ENCODE results near the gene F5.
"Not testable (repeated sequence)": the region's sequence is repeated elsewhere in the genome, so short reads cannot be mapped to it uniquely, and the experiment has no call there.

Gene F5

GRCh38 chr1:169538998-169539871 lies 47.0 kb downstream of the F5 start:
- no peak for DNase-seq (ENCODE audit: low spot score)

GRCh38 chr1:169534653-169535052 lies 51.6 kb downstream of the F5 start:
- DNase-seq (ENCODE audit: low spot score), result no peak

GRCh38 chr1:169533528-169534190 lies 52.6 kb downstream of the F5 start:
- DNase-seq (ENCODE audit: low spot score), result not testable (repeated sequence)

- no peak for DNase-seq (ENCODE audit: low spot score)
Observed at GRCh38 chr1:169530448-169530847, 55.8 kb downstream of the F5 start.

- peak; percentile 52 for DNase-seq (ENCODE audit: low spot score)
Observed at GRCh38 chr1:169529068-169529642, 57.1 kb downstream of the F5 start.

- no peak for DNase-seq (ENCODE audit: low spot score)
Observed at GRCh38 chr1:169528215-169529067, 57.8 kb downstream of the F5 start.

- DNase-seq (ENCODE audit: low spot score), result no peak
Observed at GRCh38 chr1:169527451-169528214, 58.6 kb downstream of the F5 start.

- DNase-seq (ENCODE audit: low spot score), result no peak
Observed at GRCh38 chr1:169527001-169527400, 59.3 kb downstream of the F5 start.

GRCh38 chr1:169526120-169526832 lies 60.0 kb downstream of the F5 start:
- no peak for DNase-seq (ENCODE audit: low spot score)

- no peak for DNase-seq (ENCODE audit: low spot score)
Observed at GRCh38 chr1:169525391-169525790, 60.9 kb downstream of the F5 start.

GRCh38 chr1:169523904-169524303 lies 62.4 kb downstream of the F5 start:
- DNase-seq (ENCODE audit: low spot score), result no peak

- no peak for DNase-seq (ENCODE audit: low spot score)
Observed at GRCh38 chr1:169521226-169521625, 65.1 kb downstream of the F5 start.

GRCh38 chr1:169517558-169518186 lies 68.6 kb downstream of the F5 start:
- no peak for DNase-seq (ENCODE audit: low spot score)

- DNase-seq (ENCODE audit: low spot score), result no peak
Observed at GRCh38 chr1:169515641-169516040, 70.6 kb downstream of the F5 start.

- DNase-seq (ENCODE audit: low spot score), result no peak
Observed at GRCh38 chr1:169514566-169515270, 71.6 kb downstream of the F5 start.

GRCh38 chr1:169513208-169513607 lies 73.1 kb downstream of the F5 start:
- no peak for DNase-seq (ENCODE audit: low spot score)

GRCh38 chr1:169511316-169512005 lies 74.8 kb downstream of the F5 start:
- no peak for DNase-seq (ENCODE audit: low spot score)

GRCh38 chr1:169510060-169510459 lies 76.2 kb downstream of the F5 start:
- no peak for DNase-seq (ENCODE audit: low spot score)

GRCh38 chr1:169509354-169509753 lies 76.9 kb downstream of the F5 start:
- DNase-seq (ENCODE audit: low spot score), result no peak

Data from iPS-NIHi11 (cell line).